ENCODE measurements around the gene PDGFB.

DNA sequence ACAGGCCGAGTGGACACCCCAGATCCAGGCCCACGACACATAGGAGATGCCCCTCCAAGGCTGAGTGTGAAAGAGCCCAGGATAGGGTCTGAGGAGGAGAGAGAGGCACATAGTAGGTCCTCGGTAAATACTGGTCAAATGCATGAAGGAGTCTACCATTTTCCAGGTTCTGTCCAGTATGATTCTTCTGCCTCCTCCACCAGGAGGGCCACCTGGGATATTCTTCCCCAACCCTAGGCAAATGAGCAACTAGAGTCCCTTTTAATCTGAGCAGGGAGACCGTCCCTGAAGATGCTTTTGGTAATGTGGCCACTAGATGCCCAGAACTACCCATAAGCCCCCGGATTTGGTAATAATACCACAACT lies 6.7 kb downstream of the PDGFB start:
- TF ChIP-seq, protein P1, sequence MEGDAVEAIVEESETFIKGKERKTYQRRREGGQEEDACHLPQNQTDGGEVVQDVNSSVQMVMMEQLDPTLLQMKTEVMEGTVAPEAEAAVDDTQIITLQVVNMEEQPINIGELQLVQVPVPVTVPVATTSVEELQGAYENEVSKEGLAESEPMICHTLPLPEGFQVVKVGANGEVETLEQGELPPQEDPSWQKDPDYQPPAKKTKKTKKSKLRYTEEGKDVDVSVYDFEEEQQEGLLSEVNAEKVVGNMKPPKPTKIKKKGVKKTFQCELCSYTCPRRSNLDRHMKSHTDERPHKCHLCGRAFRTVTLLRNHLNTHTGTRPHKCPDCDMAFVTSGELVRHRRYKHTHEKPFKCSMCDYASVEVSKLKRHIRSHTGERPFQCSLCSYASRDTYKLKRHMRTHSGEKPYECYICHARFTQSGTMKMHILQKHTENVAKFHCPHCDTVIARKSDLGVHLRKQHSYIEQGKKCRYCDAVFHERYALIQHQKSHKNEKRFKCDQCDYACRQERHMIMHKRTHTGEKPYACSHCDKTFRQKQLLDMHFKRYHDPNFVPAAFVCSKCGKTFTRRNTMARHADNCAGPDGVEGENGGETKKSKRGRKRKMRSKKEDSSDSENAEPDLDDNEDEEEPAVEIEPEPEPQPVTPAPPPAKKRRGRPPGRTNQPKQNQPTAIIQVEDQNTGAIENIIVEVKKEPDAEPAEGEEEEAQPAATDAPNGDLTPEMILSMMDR (conservative IDR thresholded peaks at IDR 0.05; ENCODE audit: low read depth in 2 of 2) = no peak
- no peak for TF ChIP-seq POLR2AphosphoS5 (IDR thresholded peaks at IDR 0.05; ENCODE audit: low read depth)
- TF ChIP-seq EZH2phosphoT487 (IDR thresholded peaks at IDR 0.05; ENCODE audit: unreplicated experiment) = no peak
- TF ChIP-seq NANOG (IDR thresholded peaks at IDR 0.05; ENCODE audit: borderline replicate concordance) = no peak
- no peak for TF ChIP-seq ZNF114 (CRISPR knock-in tag; IDR thresholded peaks at IDR 0.05)
- TF ChIP-seq EZH2 (IDR thresholded peaks at IDR 0.05; ENCODE audit: low read depth, unreplicated experiment) = no peak
- TF ChIP-seq, protein P2, sequence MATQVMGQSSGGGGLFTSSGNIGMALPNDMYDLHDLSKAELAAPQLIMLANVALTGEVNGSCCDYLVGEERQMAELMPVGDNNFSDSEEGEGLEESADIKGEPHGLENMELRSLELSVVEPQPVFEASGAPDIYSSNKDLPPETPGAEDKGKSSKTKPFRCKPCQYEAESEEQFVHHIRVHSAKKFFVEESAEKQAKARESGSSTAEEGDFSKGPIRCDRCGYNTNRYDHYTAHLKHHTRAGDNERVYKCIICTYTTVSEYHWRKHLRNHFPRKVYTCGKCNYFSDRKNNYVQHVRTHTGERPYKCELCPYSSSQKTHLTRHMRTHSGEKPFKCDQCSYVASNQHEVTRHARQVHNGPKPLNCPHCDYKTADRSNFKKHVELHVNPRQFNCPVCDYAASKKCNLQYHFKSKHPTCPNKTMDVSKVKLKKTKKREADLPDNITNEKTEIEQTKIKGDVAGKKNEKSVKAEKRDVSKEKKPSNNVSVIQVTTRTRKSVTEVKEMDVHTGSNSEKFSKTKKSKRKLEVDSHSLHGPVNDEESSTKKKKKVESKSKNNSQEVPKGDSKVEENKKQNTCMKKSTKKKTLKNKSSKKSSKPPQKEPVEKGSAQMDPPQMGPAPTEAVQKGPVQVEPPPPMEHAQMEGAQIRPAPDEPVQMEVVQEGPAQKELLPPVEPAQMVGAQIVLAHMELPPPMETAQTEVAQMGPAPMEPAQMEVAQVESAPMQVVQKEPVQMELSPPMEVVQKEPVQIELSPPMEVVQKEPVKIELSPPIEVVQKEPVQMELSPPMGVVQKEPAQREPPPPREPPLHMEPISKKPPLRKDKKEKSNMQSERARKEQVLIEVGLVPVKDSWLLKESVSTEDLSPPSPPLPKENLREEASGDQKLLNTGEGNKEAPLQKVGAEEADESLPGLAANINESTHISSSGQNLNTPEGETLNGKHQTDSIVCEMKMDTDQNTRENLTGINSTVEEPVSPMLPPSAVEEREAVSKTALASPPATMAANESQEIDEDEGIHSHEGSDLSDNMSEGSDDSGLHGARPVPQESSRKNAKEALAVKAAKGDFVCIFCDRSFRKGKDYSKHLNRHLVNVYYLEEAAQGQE (IDR thresholded peaks at IDR 0.05; ENCODE audit: unreplicated experiment) = no peak
- no peak for TF ChIP-seq JUNB (IDR thresholded peaks at IDR 0.05; ENCODE audit: unreplicated experiment)
- TF ChIP-seq CREB1 (CRISPR knock-in tag; IDR thresholded peaks at IDR 0.05; ENCODE audit: low read depth) = no peak
- TF ChIP-seq, protein P3, sequence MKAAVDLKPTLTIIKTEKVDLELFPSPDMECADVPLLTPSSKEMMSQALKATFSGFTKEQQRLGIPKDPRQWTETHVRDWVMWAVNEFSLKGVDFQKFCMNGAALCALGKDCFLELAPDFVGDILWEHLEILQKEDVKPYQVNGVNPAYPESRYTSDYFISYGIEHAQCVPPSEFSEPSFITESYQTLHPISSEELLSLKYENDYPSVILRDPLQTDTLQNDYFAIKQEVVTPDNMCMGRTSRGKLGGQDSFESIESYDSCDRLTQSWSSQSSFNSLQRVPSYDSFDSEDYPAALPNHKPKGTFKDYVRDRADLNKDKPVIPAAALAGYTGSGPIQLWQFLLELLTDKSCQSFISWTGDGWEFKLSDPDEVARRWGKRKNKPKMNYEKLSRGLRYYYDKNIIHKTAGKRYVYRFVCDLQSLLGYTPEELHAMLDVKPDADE (IDR thresholded peaks at IDR 0.05) = no peak
- TF ChIP-seq STAT1 (IDR thresholded peaks at IDR 0.05; ENCODE audit: unreplicated experiment) = no peak
- TF ChIP-seq ZNF331 (CRISPR knock-in tag; IDR thresholded peaks at IDR 0.05; ENCODE audit: low read depth) = no peak
- TF ChIP-seq, protein P4, sequence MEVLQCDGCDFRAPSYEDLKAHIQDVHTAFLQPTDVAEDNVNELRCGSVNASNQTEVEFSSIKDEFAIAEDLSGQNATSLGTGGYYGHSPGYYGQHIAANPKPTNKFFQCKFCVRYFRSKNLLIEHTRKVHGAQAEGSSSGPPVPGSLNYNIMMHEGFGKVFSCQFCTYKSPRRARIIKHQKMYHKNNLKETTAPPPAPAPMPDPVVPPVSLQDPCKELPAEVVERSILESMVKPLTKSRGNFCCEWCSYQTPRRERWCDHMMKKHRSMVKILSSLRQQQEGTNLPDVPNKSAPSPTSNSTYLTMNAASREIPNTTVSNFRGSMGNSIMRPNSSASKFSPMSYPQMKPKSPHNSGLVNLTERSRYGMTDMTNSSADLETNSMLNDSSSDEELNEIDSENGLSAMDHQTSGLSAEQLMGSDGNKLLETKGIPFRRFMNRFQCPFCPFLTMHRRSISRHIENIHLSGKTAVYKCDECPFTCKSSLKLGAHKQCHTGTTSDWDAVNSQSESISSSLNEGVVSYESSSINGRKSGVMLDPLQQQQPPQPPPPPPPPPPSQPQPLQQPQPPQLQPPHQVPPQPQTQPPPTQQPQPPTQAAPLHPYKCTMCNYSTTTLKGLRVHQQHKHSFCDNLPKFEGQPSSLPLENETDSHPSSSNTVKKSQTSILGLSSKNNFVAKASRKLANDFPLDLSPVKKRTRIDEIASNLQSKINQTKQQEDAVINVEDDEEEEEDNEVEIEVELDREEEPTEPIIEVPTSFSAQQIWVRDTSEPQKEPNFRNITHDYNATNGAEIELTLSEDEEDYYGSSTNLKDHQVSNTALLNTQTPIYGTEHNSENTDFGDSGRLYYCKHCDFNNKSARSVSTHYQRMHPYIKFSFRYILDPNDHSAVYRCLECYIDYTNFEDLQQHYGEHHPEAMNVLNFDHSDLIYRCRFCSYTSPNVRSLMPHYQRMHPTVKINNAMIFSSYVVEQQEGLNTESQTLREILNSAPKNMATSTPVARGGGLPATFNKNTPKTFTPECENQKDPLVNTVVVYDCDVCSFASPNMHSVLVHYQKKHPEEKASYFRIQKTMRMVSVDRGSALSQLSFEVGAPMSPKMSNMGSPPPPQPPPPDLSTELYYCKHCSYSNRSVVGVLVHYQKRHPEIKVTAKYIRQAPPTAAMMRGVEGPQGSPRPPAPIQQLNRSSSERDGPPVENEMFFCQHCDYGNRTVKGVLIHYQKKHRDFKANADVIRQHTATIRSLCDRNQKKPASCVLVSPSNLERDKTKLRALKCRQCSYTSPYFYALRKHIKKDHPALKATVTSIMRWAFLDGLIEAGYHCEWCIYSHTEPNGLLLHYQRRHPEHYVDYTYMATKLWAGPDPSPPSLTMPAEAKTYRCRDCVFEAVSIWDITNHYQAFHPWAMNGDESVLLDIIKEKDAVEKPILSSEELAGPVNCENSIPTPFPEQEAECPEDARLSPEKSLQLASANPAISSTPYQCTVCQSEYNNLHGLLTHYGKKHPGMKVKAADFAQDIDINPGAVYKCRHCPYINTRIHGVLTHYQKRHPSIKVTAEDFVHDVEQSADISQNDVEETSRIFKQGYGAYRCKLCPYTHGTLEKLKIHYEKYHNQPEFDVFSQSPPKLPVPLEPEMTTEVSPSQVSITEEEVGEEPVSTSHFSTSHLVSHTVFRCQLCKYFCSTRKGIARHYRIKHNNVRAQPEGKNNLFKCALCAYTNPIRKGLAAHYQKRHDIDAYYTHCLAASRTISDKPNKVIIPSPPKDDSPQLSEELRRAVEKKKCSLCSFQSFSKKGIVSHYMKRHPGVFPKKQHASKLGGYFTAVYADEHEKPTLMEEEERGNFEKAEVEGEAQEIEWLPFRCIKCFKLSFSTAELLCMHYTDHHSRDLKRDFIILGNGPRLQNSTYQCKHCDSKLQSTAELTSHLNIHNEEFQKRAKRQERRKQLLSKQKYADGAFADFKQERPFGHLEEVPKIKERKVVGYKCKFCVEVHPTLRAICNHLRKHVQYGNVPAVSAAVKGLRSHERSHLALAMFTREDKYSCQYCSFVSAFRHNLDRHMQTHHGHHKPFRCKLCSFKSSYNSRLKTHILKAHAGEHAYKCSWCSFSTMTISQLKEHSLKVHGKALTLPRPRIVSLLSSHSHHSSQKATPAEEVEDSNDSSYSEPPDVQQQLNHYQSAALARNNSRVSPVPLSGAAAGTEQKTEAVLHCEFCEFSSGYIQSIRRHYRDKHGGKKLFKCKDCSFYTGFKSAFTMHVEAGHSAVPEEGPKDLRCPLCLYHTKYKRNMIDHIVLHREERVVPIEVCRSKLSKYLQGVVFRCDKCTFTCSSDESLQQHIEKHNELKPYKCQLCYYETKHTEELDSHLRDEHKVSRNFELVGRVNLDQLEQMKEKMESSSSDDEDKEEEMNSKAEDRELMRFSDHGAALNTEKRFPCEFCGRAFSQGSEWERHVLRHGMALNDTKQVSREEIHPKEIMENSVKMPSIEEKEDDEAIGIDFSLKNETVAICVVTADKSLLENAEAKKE (CRISPR knock-in tag; IDR thresholded peaks at IDR 0.05) = no peak

Data from GM23338 (cell line).